ENCODE results near the gene INF2.

DNA sequence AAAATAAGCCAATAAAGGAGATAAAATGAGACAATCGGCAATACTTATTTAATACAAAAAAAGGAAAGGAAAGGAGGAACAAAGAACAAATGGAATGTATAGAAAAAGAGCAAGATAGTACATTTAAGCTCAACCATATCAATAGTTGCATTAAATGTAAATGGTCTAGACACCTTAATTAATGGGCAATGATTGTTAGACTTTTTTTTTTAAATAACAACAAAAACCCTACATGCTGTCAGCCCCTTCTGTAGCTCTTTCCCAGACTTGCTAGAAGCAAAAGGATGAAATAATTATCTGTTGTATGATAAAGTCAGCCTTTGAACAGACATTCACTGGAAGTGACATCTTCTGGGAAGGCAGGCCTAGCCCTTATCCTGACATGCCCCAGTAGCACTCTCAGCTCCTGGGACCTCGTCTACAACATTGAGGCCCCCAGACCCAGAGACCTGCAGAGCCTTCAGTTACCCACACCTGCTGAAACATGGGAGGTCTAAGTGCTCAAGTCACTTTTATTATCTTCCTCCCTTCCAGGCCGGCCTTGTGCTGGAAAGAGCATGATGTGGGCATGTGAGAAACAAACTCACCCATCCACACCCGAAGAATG, 76.9 kb downstream of the INF2 start:
- TF ChIP-seq POLR2A (IDR thresholded peaks at IDR 0.05) (no peak), POLR2AphosphoS5 (IDR thresholded peaks at IDR 0.05) (no peak)
- TF ChIP-seq, protein P1, sequence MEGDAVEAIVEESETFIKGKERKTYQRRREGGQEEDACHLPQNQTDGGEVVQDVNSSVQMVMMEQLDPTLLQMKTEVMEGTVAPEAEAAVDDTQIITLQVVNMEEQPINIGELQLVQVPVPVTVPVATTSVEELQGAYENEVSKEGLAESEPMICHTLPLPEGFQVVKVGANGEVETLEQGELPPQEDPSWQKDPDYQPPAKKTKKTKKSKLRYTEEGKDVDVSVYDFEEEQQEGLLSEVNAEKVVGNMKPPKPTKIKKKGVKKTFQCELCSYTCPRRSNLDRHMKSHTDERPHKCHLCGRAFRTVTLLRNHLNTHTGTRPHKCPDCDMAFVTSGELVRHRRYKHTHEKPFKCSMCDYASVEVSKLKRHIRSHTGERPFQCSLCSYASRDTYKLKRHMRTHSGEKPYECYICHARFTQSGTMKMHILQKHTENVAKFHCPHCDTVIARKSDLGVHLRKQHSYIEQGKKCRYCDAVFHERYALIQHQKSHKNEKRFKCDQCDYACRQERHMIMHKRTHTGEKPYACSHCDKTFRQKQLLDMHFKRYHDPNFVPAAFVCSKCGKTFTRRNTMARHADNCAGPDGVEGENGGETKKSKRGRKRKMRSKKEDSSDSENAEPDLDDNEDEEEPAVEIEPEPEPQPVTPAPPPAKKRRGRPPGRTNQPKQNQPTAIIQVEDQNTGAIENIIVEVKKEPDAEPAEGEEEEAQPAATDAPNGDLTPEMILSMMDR (IDR thresholded peaks at IDR 0.05): no peak
